ENCODE results near the gene PHKA2. TPM values are rescaled to one million over a fixed set of nuclear protein-coding genes. Genes with fewer than 3 reads are reported as not detected.

The PHKA2 gene
- total and polyA plus RNA-seq, 3 donors from 2014 or later, result 42.4 to 95.7 (median 89.9) TPM

DNA sequence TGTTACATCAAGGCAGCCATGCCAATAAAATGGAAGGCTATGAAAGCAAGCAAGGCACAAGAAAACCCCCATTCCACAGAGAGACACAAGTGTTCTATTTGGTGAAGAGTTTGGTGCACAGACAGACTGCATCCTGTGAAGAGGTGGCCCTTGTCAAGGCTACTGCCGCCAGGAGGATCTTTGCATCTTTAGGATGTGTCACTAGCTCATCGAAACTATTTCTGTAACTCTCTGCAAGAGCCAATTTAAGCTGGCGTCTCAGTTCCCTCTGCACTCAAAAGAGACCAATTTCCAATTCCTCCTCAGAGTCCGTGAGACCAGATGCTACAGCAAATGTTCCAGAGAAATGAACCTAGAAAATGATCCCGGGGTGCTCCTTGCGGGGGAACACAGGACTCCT lies 91.0 kb downstream of the PHKA2 start:
- no peak overlapping the region for H3K4me3 ChIP-seq
- intact Hi-C loops (cut with DNase I; ENCODE audit: low total_unique reads), result no loop called here
- DNase-seq, result no peak
- TF ChIP-seq, protein P1, sequence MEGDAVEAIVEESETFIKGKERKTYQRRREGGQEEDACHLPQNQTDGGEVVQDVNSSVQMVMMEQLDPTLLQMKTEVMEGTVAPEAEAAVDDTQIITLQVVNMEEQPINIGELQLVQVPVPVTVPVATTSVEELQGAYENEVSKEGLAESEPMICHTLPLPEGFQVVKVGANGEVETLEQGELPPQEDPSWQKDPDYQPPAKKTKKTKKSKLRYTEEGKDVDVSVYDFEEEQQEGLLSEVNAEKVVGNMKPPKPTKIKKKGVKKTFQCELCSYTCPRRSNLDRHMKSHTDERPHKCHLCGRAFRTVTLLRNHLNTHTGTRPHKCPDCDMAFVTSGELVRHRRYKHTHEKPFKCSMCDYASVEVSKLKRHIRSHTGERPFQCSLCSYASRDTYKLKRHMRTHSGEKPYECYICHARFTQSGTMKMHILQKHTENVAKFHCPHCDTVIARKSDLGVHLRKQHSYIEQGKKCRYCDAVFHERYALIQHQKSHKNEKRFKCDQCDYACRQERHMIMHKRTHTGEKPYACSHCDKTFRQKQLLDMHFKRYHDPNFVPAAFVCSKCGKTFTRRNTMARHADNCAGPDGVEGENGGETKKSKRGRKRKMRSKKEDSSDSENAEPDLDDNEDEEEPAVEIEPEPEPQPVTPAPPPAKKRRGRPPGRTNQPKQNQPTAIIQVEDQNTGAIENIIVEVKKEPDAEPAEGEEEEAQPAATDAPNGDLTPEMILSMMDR (IDR thresholded peaks at IDR 0.05), result no peak
- no peak for TF ChIP-seq POLR2A (IDR thresholded peaks at IDR 0.05)
- no peak overlapping the region for H3K27ac ChIP-seq
- H3K36me3 ChIP-seq (ENCODE audit: low read depth, missing control alignments), result no peaks in the 10 kb centered on the region
- H3K9me3 ChIP-seq, result no peaks in the 10 kb centered on the region
- H3K27me3 ChIP-seq, result no peaks in the 10 kb centered on the region
- H3K4me1 ChIP-seq, result no peaks in the 10 kb centered on the region
- WGBS, 2 donors, result 85 to 91% methylated on average over 5 to 6 of the region's 6 CpGs

DNA sequence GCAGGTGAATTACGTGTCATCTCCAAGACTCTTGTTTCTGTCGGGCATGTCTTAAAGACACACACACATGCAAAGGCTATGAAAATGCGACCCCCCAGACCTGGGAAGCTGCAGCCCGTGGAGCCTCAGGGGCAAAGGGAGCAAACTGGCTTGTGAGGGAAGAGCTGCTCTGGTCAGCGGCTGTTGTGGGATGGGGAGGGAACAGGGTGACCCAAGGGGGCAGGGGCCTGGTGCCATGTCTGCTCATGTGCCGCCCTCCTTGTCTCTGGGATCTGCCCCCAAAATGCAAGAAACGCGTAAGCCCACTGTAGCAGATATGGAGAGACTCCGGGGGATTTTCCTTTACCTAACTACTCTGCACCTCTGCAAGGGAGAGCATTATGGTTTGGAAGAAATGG lies 92.4 kb downstream of the PHKA2 start:
- no peak overlapping the region for H3K4me3 ChIP-seq
- H3K27ac ChIP-seq, result no peak overlapping the region
- H3K27me3 ChIP-seq, result no peaks in the 10 kb centered on the region
- no peak for TF ChIP-seq POLR2A (IDR thresholded peaks at IDR 0.05)
- TF ChIP-seq, protein P1 (IDR thresholded peaks at IDR 0.05), result no peak
- no peaks in the 10 kb centered on the region for H3K9me3 ChIP-seq
- H3K4me1 ChIP-seq, result peaks cover 5% of the 10 kb centered on the region
- no peaks in the 10 kb centered on the region for H3K36me3 ChIP-seq (ENCODE audit: low read depth, missing control alignments)
- intact Hi-C loops (cut with DNase I; ENCODE audit: low total_unique reads), result no loop called here
- no peak for DNase-seq
- WGBS, 2 donors, result 90 to 94% methylated on average over 3 to 7 of the region's 9 CpGs

DNA sequence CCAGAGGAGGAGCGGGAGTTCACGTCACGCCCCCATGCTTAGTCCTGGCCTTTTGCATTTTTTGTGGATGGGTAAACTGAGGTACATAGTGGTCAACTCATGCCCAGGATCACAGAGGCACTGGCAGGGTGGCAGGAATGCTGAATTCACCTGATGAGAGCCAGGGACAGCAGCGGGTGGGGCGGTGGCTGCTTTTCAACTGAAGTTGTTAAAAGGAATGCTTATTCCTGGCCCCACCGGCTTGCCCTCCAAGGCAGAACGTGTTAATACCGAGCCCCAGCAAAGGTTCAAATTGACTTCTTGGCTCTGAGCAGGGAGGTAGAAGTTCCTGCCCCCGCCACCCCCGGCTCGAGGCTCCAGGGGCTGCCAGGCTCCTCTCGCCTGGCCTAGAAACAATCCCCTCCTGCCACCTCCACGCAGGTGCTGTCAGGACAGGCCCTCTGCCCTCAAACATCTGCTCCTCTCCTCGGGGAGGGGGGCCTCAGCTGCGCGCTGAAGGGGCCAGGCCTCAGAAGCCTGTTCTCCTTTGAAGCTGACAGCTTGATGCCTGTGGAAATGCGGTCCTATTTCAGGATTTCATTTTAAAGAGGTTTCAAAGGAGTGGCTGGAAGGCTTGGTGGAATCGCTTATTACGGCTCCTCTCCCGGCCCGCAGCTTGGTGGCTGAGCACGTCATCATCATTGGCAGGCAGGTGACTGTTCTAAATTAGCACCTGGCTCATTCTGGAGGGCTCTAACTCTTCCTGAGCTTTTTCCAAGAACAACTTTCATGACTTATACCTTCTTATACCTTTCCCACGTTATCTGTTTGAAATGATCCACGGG lies 93.0 kb downstream of the PHKA2 start:
- Histone ChIP-seq H3K9me3 (no peaks in the 10 kb centered on the region), H3K27me3 (no peaks in the 10 kb centered on the region), H3K4me3 (no peak overlapping the region), H3K36me3 (ENCODE audit: low read depth, missing control alignments) (no peaks in the 10 kb centered on the region), H3K4me1 (peaks cover 5% of the 10 kb centered on the region), H3K27ac (no peak overlapping the region)
- intact Hi-C loops (cut with DNase I; ENCODE audit: low total_unique reads), result no loop called here
- TF ChIP-seq, protein P1 (IDR thresholded peaks at IDR 0.05), result no peak
- no peak for TF ChIP-seq POLR2A (IDR thresholded peaks at IDR 0.05)
- WGBS, 2 donors, result 81 to 97% methylated on average over 4 to 21 of the region's 24 CpGs
- DNase-seq, result no peak

DNA sequence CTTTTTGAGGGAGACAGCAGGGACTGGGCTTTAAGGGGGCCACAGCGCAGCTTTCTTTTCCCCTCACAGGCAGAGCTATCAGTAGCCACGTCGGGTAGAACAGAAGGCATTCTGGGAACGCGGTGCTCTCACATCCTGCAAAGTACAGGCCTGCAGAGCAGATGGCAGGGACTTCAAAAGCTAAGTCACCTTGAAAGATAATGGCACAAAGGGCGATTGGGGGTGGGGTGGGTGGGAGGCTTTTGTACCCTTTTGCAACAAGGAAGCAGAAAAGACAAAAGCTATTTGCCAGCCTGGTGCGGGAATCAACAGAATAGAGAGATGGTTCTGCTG lies 93.9 kb downstream of the PHKA2 start:
- Histone ChIP-seq H3K27me3 (no peaks in the 10 kb centered on the region), H3K4me3 (no peak overlapping the region), H3K36me3 (ENCODE audit: low read depth, missing control alignments) (no peaks in the 10 kb centered on the region), H3K4me1 (peaks cover 5% of the 10 kb centered on the region), H3K9me3 (no peaks in the 10 kb centered on the region), H3K27ac (no peak overlapping the region)
- DNase-seq, result no peak
- WGBS, 2 donors, result 48% methylated on average over 7 of the region's 7 CpGs; no CpG with 5 or more reads in 1 of the 2 donors
- TF ChIP-seq POLR2A (IDR thresholded peaks at IDR 0.05), result no peak
- TF ChIP-seq, protein P1 (IDR thresholded peaks at IDR 0.05), result no peak
- intact Hi-C loops (cut with DNase I; ENCODE audit: low total_unique reads), result no loop called here

All from testis (tissue), 3 donors.